IMR-90 (cell line): ENCODE results near the gene RYR3. TPM values are rescaled to one million over a fixed set of nuclear protein-coding genes. Genes with fewer than 3 reads are reported as not detected.

Source experiments
- ATAC-seq: fragments of 200-7000 bp; cut with Tn5 transposase; 2 replicates; pipeline ENCODE4 v1.9.1; 2020; ENCODE audit warnings: low read depth, mild to moderate bottlenecking, moderate library complexity
- BruUV-seq: library from RNA; stranded (reverse); fragments of 400-500 nt; replicated peaks from 2 replicates; lab custom pipeline; 2021; lab: Mats Ljungman, UMichigan
- CTCF ChIA-PET: fragments of 300-600 bp; formaldehyde crosslinking; extraction: SDS; loops from one replicate; lab custom pipeline; 2021; ENCODE audit warnings: antibody characterized with exemption; lab: Yijun Ruan, JAX
- POLR2A ChIA-PET: fragments of 300-600 bp; sonication (Branson Sonifier 250); formaldehyde crosslinking; loops from one replicate; lab custom pipeline; 2022; ENCODE audit warnings: antibody characterized with exemption; ENCODE audit not compliant: unreplicated experiment; lab: Charles Lee
- DNase-seq: peaks from one replicate; pipeline ENCODE4 v3.0.0; 2013
- H2AFZ ChIP-seq: replicated peaks from 2 replicates; pipeline ENCODE3; 2013; ENCODE audit warnings: low read length, mild to moderate bottlenecking; ENCODE audit not compliant: poor library complexity
- H2AK5ac ChIP-seq: 2 replicates; pipeline ENCODE4 v1.6.1; 2013; ENCODE audit warnings: low read depth, low read length, inconsistent platforms
- H2AK9ac ChIP-seq: replicated peaks from 2 replicates; pipeline ENCODE3; 2013; ENCODE audit warnings: mild to moderate bottlenecking, low read depth, low read length, moderate library complexity; ENCODE audit not compliant: poor library complexity
- H2BK120ac ChIP-seq: 2 replicates; pipeline ENCODE4 v1.6.1; 2013; ENCODE audit warnings: low read depth, low read length, inconsistent platforms
- H2BK15ac ChIP-seq: 3 replicates; pipeline ENCODE4 v1.6.1; 2013; ENCODE audit warnings: low read depth, low read length, inconsistent platforms
- H2BK20ac ChIP-seq: 2 replicates; pipeline ENCODE4 v1.6.1; 2013; ENCODE audit warnings: low read depth, mild to moderate bottlenecking, inconsistent platforms, low read length, moderate library complexity
- H2BK5ac ChIP-seq: 2 replicates; pipeline ENCODE4 v1.6.1; 2013; ENCODE audit warnings: mild to moderate bottlenecking, low read depth, low read length, inconsistent platforms; ENCODE audit not compliant: poor library complexity, severe bottlenecking
- H3K14ac ChIP-seq: replicated peaks from 2 replicates; pipeline ENCODE4 v1.6.1; 2013; ENCODE audit warnings: low read depth, low read length, inconsistent platforms
- H3K18ac ChIP-seq: 2 replicates; pipeline ENCODE4 v1.6.1; 2013; ENCODE audit warnings: low read depth, low read length, control low read depth
- H3K23ac ChIP-seq: 2 replicates; pipeline ENCODE4 v1.6.1; 2013; ENCODE audit warnings: low read depth, low read length, inconsistent platforms
- H3K27ac ChIP-seq: 2 replicates; pipeline ENCODE4 v1.5.1; 2013; ENCODE audit warnings: mild to moderate bottlenecking, control low read depth, low read length; ENCODE audit not compliant: insufficient read depth
- H3K27me3 ChIP-seq: 2 replicates; pipeline ENCODE4 v1.6.1; 2013; ENCODE audit warnings: low read length; ENCODE audit not compliant: control insufficient read depth, insufficient read depth
- H3K36me3 ChIP-seq: 2 replicates; pipeline ENCODE4 v1.6.1; 2013; ENCODE audit warnings: low read length, mixed read lengths; ENCODE audit not compliant: control insufficient read depth, insufficient read depth
- H3K4ac ChIP-seq: 2 replicates; pipeline ENCODE4 v1.6.1; 2013; ENCODE audit warnings: low read depth, low read length, inconsistent platforms
- H3K4me1 ChIP-seq: 2 replicates; pipeline ENCODE4 v1.6.1; 2013; ENCODE audit warnings: low read length, mixed read lengths; ENCODE audit not compliant: control insufficient read depth, insufficient read depth
- H3K4me2 ChIP-seq: 2 replicates; pipeline ENCODE4 v1.6.1; 2013; ENCODE audit warnings: low read depth, mild to moderate bottlenecking, control low read depth, low read length, moderate library complexity
- H3K4me3 ChIP-seq: 2 replicates; pipeline ENCODE4 v1.5.1; 2013; ENCODE audit warnings: low read depth, mild to moderate bottlenecking, control low read depth, low read length, moderate library complexity; ENCODE audit not compliant: insufficient read depth
- H3K56ac ChIP-seq: 2 replicates; pipeline ENCODE4 v1.6.1; 2013; ENCODE audit warnings: low read length, inconsistent platforms; ENCODE audit not compliant: insufficient read depth; ENCODE audit errors: extremely low read depth
- H3K79me1 ChIP-seq, 2 experiments: 2 replicates each; pipeline ENCODE4 v1.6.1; 2013; ENCODE audit warnings: low read length in 2 of 2, inconsistent platforms in 1 of 2, low read depth in 1 of 2
- H3K9ac ChIP-seq: 2 replicates; pipeline ENCODE4 v1.6.1; 2013; ENCODE audit warnings: low read depth, low read length, control low read depth
- H3K9me1 ChIP-seq: 2 replicates; pipeline ENCODE4 v1.6.1; 2013; ENCODE audit warnings: low read length, inconsistent platforms; ENCODE audit not compliant: insufficient read depth
- H3K9me3 ChIP-seq: 2 replicates; pipeline ENCODE4 v1.6.1; 2013; ENCODE audit warnings: low read length; ENCODE audit not compliant: control insufficient read depth, insufficient read depth
- H4K20me1 ChIP-seq: 2 replicates; pipeline ENCODE4 v1.6.1; 2013; ENCODE audit warnings: low read length, inconsistent platforms; ENCODE audit not compliant: insufficient read depth
- H4K5ac ChIP-seq: 2 replicates; pipeline ENCODE4 v1.6.1; 2013; ENCODE audit warnings: mild to moderate bottlenecking, low read depth, low read length, control low read depth
- H4K8ac ChIP-seq, 2 experiments: 2 replicates each; pipeline ENCODE4 v1.6.1; 2013; ENCODE audit warnings: low read depth in 2 of 2, low read length in 2 of 2, control low read depth in 1 of 2, inconsistent platforms in 1 of 2
- H4K91ac ChIP-seq: 2 replicates; pipeline ENCODE4 v1.6.1; 2013; ENCODE audit warnings: low read depth, low read length, inconsistent platforms; ENCODE audit not compliant: insufficient read depth
- BHLHE40 ChIP-seq: fragments of 150-350 bp; IDR thresholded peaks from 2 replicates; pipeline ENCODE4 v1.6.1; 2016; ENCODE audit warnings: mild to moderate bottlenecking, low read depth, low read length
- CEBPB ChIP-seq: IDR thresholded peaks from 2 replicates; pipeline ENCODE4 v1.6.1; 2012; ENCODE audit warnings: low read depth, low read length, improper control_type of control experiment
- CHD1 ChIP-seq: IDR thresholded peaks from 2 replicates; pipeline ENCODE4 v1.6.1; 2012; ENCODE audit warnings: low read depth, low read length, improper control_type of control experiment
- FOS ChIP-seq: fragments of 150-350 bp; IDR thresholded peaks from 2 replicates; pipeline ENCODE4 v1.6.1; 2016; ENCODE audit warnings: low read depth, low read length
- MXI1 ChIP-seq: IDR thresholded peaks from 2 replicates; pipeline ENCODE4 v1.6.1; 2012; ENCODE audit warnings: low read depth, mild to moderate bottlenecking, low read length, moderate library complexity, borderline replicate concordance
- NFE2L2 ChIP-seq: fragments of 150-350 bp; IDR thresholded peaks from 2 replicates; pipeline ENCODE4 v1.6.1; 2016; ENCODE audit warnings: low read depth, mild to moderate bottlenecking, low read length
- POLR2A ChIP-seq: IDR thresholded peaks from 2 replicates; pipeline ENCODE4 v1.6.1; 2012; ENCODE audit warnings: mild to moderate bottlenecking, low read depth, low read length
- RAD21 ChIP-seq: IDR thresholded peaks from 2 replicates; pipeline ENCODE4 v1.6.1; 2012; ENCODE audit warnings: low read length, improper control_type of control experiment
- RCOR1 ChIP-seq: IDR thresholded peaks from 2 replicates; pipeline ENCODE4 v1.6.1; 2012; ENCODE audit warnings: mild to moderate bottlenecking, low read length, improper control_type of control experiment; ENCODE audit not compliant: insufficient replicate concordance
- RFX5 ChIP-seq: IDR thresholded peaks from 2 replicates; pipeline ENCODE4 v1.8.0; 2012; ENCODE audit warnings: low read depth, mild to moderate bottlenecking, low read length, moderate library complexity
- SMC3 ChIP-seq: fragments of 150-350 bp; IDR thresholded peaks from 2 replicates; pipeline ENCODE4 v1.6.1; 2016; ENCODE audit warnings: low read depth, mild to moderate bottlenecking, antibody characterized with exemption, low read length, moderate library complexity
- WGBS, 2 experiments: methylation state at CpG; one replicate each; pipeline versions ENCODE4 v1.1.5 to v1.1.7; 2013; ENCODE audit warnings: missing lambda C conversion rate in 2 of 2; ENCODE audit not compliant: insufficient read length in 1 of 2; ENCODE audit errors: extremely low coverage in 2 of 2; 5-methylcytosine and 5-hydroxymethylcytosine counted together
- dilution Hi-C: fragments of 300-500 bp; cut with HindIII; formaldehyde crosslinking; loops from one replicate; pipeline ENCODE4 v1.14.3; 2018; ENCODE audit warnings: low sequenced_read_pairs; ENCODE audit not compliant: unreplicated experiment
- in situ Hi-C: fragments of 300-500 bp; cut with MboI; formaldehyde crosslinking; loops from 3 replicates; pipeline ENCODE4 v1.14.3; 2019; ENCODE audit warnings: low sequenced_read_pairs, inconsistent platforms, mixed read lengths
- intact Hi-C: fragments of 100-400 bp; cut with micrococcal nuclease; formaldehyde crosslinking; loops from 2 replicates; pipeline ENCODE4 v1.10.0; 2022
- polyA plus RNA-seq, 3 experiments: library from polyadenylated mRNA; depleted of rRNA; stranded (reverse); fragments of >200 nt; gene quantifications; 2 replicates each; pipeline ENCODE4 v1.2.3, GENCODE V29; 2012; ENCODE audit warnings: low replicate concordance in 1 of 3
- total RNA-seq: library from RNA; depleted of rRNA; stranded (reverse); fragments of >200 nt; gene quantifications from 2 replicates; pipeline ENCODE4 v1.2.3, GENCODE V29; 2012
- TF ChIP-seq, protein P1 (sequence below): fragments of 150-350 bp; IDR thresholded peaks from 2 replicates; pipeline ENCODE4 v1.6.1; 2016; ENCODE audit warnings: low read depth, mild to moderate bottlenecking, low read length, moderate library complexity, borderline replicate concordance
- TF ChIP-seq, protein P2 (sequence below): fragments of 150-350 bp; IDR thresholded peaks from 2 replicates; pipeline ENCODE4 v1.6.1; 2017; ENCODE audit warnings: mild to moderate bottlenecking, antibody characterized with exemption, low read length, low read depth

The RYR3 gene
- total and polyA plus RNA-seq, 2 of the 4 experiments (the other 2 are of a cell fraction), result 0.18 TPM; not detected in 1

DNA sequence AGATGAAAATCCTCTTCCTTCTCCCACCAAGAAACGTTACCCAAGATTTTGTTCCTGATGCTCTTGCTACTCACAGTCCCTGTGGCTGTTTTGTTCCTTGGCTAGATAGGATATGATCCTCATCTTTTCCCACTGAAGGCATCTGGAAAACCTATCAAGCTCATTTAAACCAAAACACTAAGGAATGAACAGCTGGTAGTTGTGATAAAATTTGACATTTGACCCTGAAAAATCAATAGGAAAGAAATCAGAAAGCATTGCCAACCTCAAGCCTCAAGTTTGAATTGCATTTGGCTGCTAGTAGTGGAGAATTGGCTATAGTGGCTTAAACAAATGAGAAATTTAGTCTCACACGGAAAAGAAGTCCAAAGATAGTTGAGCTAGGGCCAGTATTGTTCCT is 486.9 kb downstream of the RYR3 start:
- Histone ChIP-seq H4K8ac (no peak overlapping the region), H4K20me1 (no peaks in the 10 kb centered on the region), H3K9ac (no peak overlapping the region), H3K27me3 (peaks cover 5% of the 10 kb centered on the region; the same call in 1 of the 2 replicates), H2AK5ac (no peak overlapping the region), H3K23ac (no peak overlapping the region), H3K4ac (no peak overlapping the region), H3K18ac (no peak overlapping the region), H2BK120ac (no peak overlapping the region), H3K27ac (no peak overlapping the region), H3K79me1 (no peaks in the 10 kb centered on the region), H3K9me1 (no peaks in the 10 kb centered on the region), H3K4me2 (no peak overlapping the region), H2AK9ac (no peak overlapping the region), H3K4me3 (no peak overlapping the region), H2BK5ac (no peak overlapping the region), H4K5ac (no peak overlapping the region), H4K91ac (no peak overlapping the region), H3K14ac (no peak overlapping the region), H3K9me3 (no peaks in the 10 kb centered on the region), H2BK20ac (no peak overlapping the region), H3K36me3 (no peaks in the 10 kb centered on the region), H3K4me1 (no peaks in the 10 kb centered on the region), H3K56ac (no peak overlapping the region), H2AFZ (no peak overlapping the region), H2BK15ac (no peak overlapping the region)
- ATAC-seq, result no peak
- intact Hi-C loops, result no loop called here
- WGBS, 2 experiments, result no CpG with 5 or more reads among the region's 2 CpGs
- ChIA-PET POLR2A (no interaction called here), CTCF (no interaction called here)
- BruUV-seq, result no TSS peak
- TF ChIP-seq MXI1, result no peak
- no peak for TF ChIP-seq RFX5
- no peak for TF ChIP-seq BHLHE40
- no peak for TF ChIP-seq CEBPB
- TF ChIP-seq RCOR1, result no peak
- TF ChIP-seq CHD1, result no peak
- TF ChIP-seq FOS, result no peak
- TF ChIP-seq POLR2A, result no peak
- TF ChIP-seq, protein P1, sequence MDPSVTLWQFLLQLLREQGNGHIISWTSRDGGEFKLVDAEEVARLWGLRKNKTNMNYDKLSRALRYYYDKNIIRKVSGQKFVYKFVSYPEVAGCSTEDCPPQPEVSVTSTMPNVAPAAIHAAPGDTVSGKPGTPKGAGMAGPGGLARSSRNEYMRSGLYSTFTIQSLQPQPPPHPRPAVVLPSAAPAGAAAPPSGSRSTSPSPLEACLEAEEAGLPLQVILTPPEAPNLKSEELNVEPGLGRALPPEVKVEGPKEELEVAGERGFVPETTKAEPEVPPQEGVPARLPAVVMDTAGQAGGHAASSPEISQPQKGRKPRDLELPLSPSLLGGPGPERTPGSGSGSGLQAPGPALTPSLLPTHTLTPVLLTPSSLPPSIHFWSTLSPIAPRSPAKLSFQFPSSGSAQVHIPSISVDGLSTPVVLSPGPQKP, result no peak
- TF ChIP-seq RAD21, result no peak
- TF ChIP-seq, protein P2, sequence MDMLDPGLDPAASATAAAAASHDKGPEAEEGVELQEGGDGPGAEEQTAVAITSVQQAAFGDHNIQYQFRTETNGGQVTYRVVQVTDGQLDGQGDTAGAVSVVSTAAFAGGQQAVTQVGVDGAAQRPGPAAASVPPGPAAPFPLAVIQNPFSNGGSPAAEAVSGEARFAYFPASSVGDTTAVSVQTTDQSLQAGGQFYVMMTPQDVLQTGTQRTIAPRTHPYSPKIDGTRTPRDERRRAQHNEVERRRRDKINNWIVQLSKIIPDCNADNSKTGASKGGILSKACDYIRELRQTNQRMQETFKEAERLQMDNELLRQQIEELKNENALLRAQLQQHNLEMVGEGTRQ, result no peak
- no peak for TF ChIP-seq NFE2L2
- TF ChIP-seq SMC3, result no peak
- no peak for DNase-seq
- dilution Hi-C loops, result no loop called here
- in situ Hi-C loops, result no loop called here
